Panc1 (cell line): ENCODE measurements around the gene DOCK3. TPM values are rescaled to one million over a fixed set of nuclear protein-coding genes. Genes with fewer than 3 reads are reported as not detected.

ENCODE experiments used
- ATAC-seq: fragments of 200-7000 bp; cut with Tn5 transposase; 2 replicates; pipeline ENCODE4 v1.9.1; 2020; ENCODE audit warnings: mild to moderate bottlenecking, moderate library complexity
- BruUV-seq: library from RNA; stranded (reverse); fragments of 400-500 nt; replicated peaks from 2 replicates; lab custom pipeline; 2021; lab: Mats Ljungman, UMichigan
- CTCF ChIA-PET: fragments of 300-600 bp; sonication (Branson Sonifier 250); formaldehyde crosslinking; loops from one replicate; lab custom pipeline; 2022; ENCODE audit warnings: antibody characterized with exemption; lab: Charles Lee
- POLR2A ChIA-PET: fragments of 300-600 bp; sonication (Branson Sonifier 250); formaldehyde crosslinking; loops from one replicate; lab custom pipeline; 2022; ENCODE audit warnings: antibody characterized with exemption; lab: Charles Lee
- DNase-seq: peaks from one replicate; pipeline ENCODE4 v3.0.0-alpha.2; 2010; ENCODE audit warnings: low read depth, low spot score
- H3K27ac ChIP-seq: 2 replicates; pipeline ENCODE4 v1.5.1; 2011; ENCODE audit warnings: mild to moderate bottlenecking, low read length, inconsistent platforms
- H3K27me3 ChIP-seq: fragments of 200-500 bp; sonication (Bioruptor generic); 2 replicates; pipeline ENCODE4 v1.6.0; 2014; ENCODE audit warnings: low read length, inconsistent platforms; ENCODE audit not compliant: control insufficient read depth, insufficient read depth
- H3K36me3 ChIP-seq: fragments of 200-500 bp; sonication (Bioruptor generic); 2 replicates; pipeline ENCODE4 v1.5.1; 2014; ENCODE audit warnings: inconsistent platforms, mild to moderate bottlenecking, low read length, moderate library complexity; ENCODE audit not compliant: control insufficient read depth, insufficient read depth
- H3K4me1 ChIP-seq: 2 replicates; pipeline ENCODE4 v1.5.1; 2011; ENCODE audit warnings: inconsistent platforms, mild to moderate bottlenecking, low read length, moderate library complexity; ENCODE audit not compliant: control insufficient read depth, insufficient read depth
- H3K4me3 ChIP-seq, 2 experiments: 2 replicates each; pipeline ENCODE4 v1.5.1; 2011 to 2012; ENCODE audit warnings: low read depth in 2 of 2, low read length in 2 of 2, mild to moderate bottlenecking in 2 of 2, inconsistent platforms in 1 of 2, moderate library complexity in 1 of 2
- H3K9me3 ChIP-seq: fragments of 200-500 bp; sonication (Bioruptor generic); 2 replicates; pipeline ENCODE4 v1.5.1; 2014; ENCODE audit warnings: low read depth, mild to moderate bottlenecking, inconsistent platforms, low read length, moderate library complexity; ENCODE audit not compliant: control insufficient read depth, insufficient read depth
- POLR2AphosphoS5 ChIP-seq: IDR thresholded peaks from 2 replicates; pipeline ENCODE4 v1.6.1; 2012; ENCODE audit warnings: mild to moderate bottlenecking, low read depth, low read length, moderate library complexity
- SIN3A ChIP-seq: IDR thresholded peaks from 2 replicates; pipeline ENCODE4 v1.6.1; 2012; ENCODE audit warnings: low read depth, mild to moderate bottlenecking, low read length, moderate library complexity, borderline replicate concordance; ENCODE audit not compliant: insufficient read depth
- TCF7L2 ChIP-seq: IDR thresholded peaks from 2 replicates; pipeline ENCODE4 v1.6.1; 2011; ENCODE audit warnings: mild to moderate bottlenecking, low read depth, low read length, inconsistent platforms
- in situ Hi-C: cut with HindIII; loops from 2 replicates; pipeline ENCODE4 v1.10.0; 2016; ENCODE audit warnings: low sequenced_read_pairs, low pct_unique_long_range_greater_than_20kb
- intact Hi-C: fragments of 100-400 bp; cut with micrococcal nuclease; formaldehyde crosslinking; loops from one replicate; pipeline ENCODE4 v1.10.0; 2022; ENCODE audit not compliant: unreplicated experiment
- total RNA-seq: library from RNA; stranded (reverse); gene quantifications from one replicate; pipeline ENCODE4 v1.2.1, GENCODE V29; 2021; ENCODE audit not compliant: unreplicated experiment
- TF ChIP-seq, protein P1 (sequence below), 2 experiments: IDR thresholded peaks; 2 replicates each; pipeline ENCODE4 v1.6.1; 2011 to 2012; ENCODE audit warnings: low read depth in 2 of 2, control low read depth in 1 of 2, low read length in 1 of 2, mild to moderate bottlenecking in 1 of 2, moderate library complexity in 1 of 2; ENCODE audit not compliant: insufficient read depth in 1 of 2
- TF ChIP-seq, protein P2 (sequence below): fragments of 450-650 bp; IDR thresholded peaks from 2 replicates; pipeline ENCODE4 v1.5.1; 2017; ENCODE audit warnings: mild to moderate bottlenecking

Gene DOCK3
- total RNA-seq, 1 experiment from 2014 or later, result 0.21 TPM

DNA sequence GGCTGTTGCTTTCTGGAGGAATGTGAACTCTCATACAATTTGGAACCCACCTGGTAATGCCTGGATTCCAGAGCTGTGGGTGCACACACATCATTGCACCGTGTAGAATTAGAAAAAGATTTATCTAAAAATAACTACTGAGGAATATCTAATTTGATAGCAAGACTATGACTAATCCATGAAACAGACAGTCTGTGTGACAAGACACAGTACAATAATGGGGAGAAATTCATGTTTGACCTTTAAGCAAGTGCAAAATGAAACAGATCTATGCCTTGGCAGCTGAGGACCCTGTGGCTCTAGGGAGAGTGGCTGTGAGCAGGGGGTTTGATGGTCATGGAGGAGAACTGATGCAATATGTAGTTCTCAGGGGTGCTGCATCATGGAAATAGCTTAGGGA lies 7.9 kb upstream of the DOCK3 start:
- no peak for TF ChIP-seq SIN3A
- TF ChIP-seq, protein P1, sequence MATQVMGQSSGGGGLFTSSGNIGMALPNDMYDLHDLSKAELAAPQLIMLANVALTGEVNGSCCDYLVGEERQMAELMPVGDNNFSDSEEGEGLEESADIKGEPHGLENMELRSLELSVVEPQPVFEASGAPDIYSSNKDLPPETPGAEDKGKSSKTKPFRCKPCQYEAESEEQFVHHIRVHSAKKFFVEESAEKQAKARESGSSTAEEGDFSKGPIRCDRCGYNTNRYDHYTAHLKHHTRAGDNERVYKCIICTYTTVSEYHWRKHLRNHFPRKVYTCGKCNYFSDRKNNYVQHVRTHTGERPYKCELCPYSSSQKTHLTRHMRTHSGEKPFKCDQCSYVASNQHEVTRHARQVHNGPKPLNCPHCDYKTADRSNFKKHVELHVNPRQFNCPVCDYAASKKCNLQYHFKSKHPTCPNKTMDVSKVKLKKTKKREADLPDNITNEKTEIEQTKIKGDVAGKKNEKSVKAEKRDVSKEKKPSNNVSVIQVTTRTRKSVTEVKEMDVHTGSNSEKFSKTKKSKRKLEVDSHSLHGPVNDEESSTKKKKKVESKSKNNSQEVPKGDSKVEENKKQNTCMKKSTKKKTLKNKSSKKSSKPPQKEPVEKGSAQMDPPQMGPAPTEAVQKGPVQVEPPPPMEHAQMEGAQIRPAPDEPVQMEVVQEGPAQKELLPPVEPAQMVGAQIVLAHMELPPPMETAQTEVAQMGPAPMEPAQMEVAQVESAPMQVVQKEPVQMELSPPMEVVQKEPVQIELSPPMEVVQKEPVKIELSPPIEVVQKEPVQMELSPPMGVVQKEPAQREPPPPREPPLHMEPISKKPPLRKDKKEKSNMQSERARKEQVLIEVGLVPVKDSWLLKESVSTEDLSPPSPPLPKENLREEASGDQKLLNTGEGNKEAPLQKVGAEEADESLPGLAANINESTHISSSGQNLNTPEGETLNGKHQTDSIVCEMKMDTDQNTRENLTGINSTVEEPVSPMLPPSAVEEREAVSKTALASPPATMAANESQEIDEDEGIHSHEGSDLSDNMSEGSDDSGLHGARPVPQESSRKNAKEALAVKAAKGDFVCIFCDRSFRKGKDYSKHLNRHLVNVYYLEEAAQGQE (IDR thresholded peaks at IDR 0.05; ENCODE audit: insufficient read depth in 1 of 2, low read depth in 2 of 2, low read length in 1 of 2), result no peak
- no peak for TF ChIP-seq TCF7L2
- no peak for TF ChIP-seq POLR2AphosphoS5
- TF ChIP-seq, protein P2, sequence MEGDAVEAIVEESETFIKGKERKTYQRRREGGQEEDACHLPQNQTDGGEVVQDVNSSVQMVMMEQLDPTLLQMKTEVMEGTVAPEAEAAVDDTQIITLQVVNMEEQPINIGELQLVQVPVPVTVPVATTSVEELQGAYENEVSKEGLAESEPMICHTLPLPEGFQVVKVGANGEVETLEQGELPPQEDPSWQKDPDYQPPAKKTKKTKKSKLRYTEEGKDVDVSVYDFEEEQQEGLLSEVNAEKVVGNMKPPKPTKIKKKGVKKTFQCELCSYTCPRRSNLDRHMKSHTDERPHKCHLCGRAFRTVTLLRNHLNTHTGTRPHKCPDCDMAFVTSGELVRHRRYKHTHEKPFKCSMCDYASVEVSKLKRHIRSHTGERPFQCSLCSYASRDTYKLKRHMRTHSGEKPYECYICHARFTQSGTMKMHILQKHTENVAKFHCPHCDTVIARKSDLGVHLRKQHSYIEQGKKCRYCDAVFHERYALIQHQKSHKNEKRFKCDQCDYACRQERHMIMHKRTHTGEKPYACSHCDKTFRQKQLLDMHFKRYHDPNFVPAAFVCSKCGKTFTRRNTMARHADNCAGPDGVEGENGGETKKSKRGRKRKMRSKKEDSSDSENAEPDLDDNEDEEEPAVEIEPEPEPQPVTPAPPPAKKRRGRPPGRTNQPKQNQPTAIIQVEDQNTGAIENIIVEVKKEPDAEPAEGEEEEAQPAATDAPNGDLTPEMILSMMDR, result no peak
- Histone ChIP-seq H3K4me1 (peaks cover 3% of the 10 kb centered on the region; the same call in 1 of the 2 replicates), H3K36me3 (no peaks in the 10 kb centered on the region), H3K4me3 (no peak overlapping the region), H3K9me3 (no peaks in the 10 kb centered on the region), H3K27me3 (peaks cover 1% of the 10 kb centered on the region; the same call in 1 of the 2 replicates), H3K27ac (no peak overlapping the region)
- ChIA-PET CTCF (no interaction called here), POLR2A (no interaction called here)
- no peak for ATAC-seq
- DNase-seq, result no peak
- intact Hi-C loops, result no loop called here
- no TSS peak for BruUV-seq
- in situ Hi-C loops, result no loop called here

DNA sequence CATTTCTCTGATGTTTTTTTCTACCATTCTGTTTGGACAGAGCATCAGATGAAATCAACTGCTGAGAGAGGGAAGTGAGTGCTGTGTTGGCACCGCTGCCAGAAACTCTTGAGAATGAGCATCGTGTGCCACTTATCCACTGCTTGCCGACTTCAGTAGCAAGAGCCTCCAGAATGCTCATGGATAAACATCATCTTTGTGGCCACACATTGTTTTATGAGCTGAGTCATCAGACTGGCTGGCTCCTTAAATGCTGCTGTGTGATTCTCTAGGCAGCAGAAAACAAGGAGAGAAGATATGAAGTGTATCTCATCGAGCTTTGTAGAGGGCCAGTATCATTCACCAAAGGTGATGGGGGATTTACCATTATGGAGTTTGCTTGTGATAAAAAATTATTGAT lies 3.4 kb upstream of the DOCK3 start:
- H3K36me3 ChIP-seq, result no peaks in the 10 kb centered on the region
- peak; percentile 79 for ATAC-seq

More for the DNA sequence above, 3.4 kb upstream of the DOCK3 start:
- POLR2A ChIA-PET, result no interaction called here
- no peak for TF ChIP-seq POLR2AphosphoS5
- no peak for TF ChIP-seq TCF7L2
- TF ChIP-seq, protein P2, result no peak
- TF ChIP-seq, protein P1 (IDR thresholded peaks at IDR 0.05; ENCODE audit: insufficient read depth in 1 of 2, low read depth in 2 of 2, low read length in 1 of 2), result no peak
- TF ChIP-seq SIN3A, result no peak
- in situ Hi-C loops, result no loop called here
- no peak for DNase-seq
- peaks cover 24% of the 10 kb centered on the region for H3K27me3 ChIP-seq
- intact Hi-C loops, result loop anchor here (10.0 kb wide), 1 partner anchor 703 kb away; no protein-coding TSS in a partner anchor
- BruUV-seq, result no TSS peak
- no peak overlapping the region for H3K4me3 ChIP-seq
- H3K27ac ChIP-seq, result no peak overlapping the region
- H3K9me3 ChIP-seq, result no peaks in the 10 kb centered on the region
- H3K4me1 ChIP-seq, result peaks cover 3% of the 10 kb centered on the region; the same call in 1 of the 2 replicates
- CTCF ChIA-PET, result no interaction called here
